Measurements from ENCODE around the gene EEF1AKMT3. TPM values are rescaled to one million over a fixed set of nuclear protein-coding genes. Genes with fewer than 3 reads are reported as not detected.

The EEF1AKMT3 gene
- total and polyA plus RNA-seq, 2 experiments from 2014 or later = 12.4 to 15.7 TPM

GRCh38 chr12:57777911-57778310 is 5.5 kb downstream of the EEF1AKMT3 start:
- no peak for TF ChIP-seq EZH2 (IDR thresholded peaks at IDR 0.05; ENCODE audit: insufficient read depth, poor library complexity, severe bottlenecking)
- no peak for TF ChIP-seq EZH2phosphoT487 (IDR thresholded peaks at IDR 0.05; ENCODE audit: insufficient read depth, low read depth)
- Histone ChIP-seq H3K4me1 (ENCODE audit: insufficient read depth) (peaks cover 3% of the 10 kb centered on the region; the same call in 1 of the 2 replicates), H3K36me3 (ENCODE audit: low read depth) (no peaks in the 10 kb centered on the region), H3K27ac (no peak overlapping the region), H3K4me3 (no peak overlapping the region), H4K20me1 (ENCODE audit: insufficient read depth) (no peaks in the 10 kb centered on the region), H3K4me2 (ENCODE audit: unreplicated experiment) (no peak overlapping the region), H3K79me2 (ENCODE audit: insufficient read depth) (peaks cover 17% of the 10 kb centered on the region), H3F3A (ENCODE audit: insufficient read depth) (peaks cover 17% of the 10 kb centered on the region), H3K27me3 (replicated peaks; ENCODE audit: insufficient read depth) (no peaks in the 10 kb centered on the region), H2AFZ (no peak overlapping the region), H3K9me3 (ENCODE audit: low read depth) (no peaks in the 10 kb centered on the region), H3K9ac (no peak overlapping the region), H3K9me2 (ENCODE audit: insufficient read depth) (no peaks in the 10 kb centered on the region)
- in situ Hi-C loops (cut with MboI) = no loop called here
- no peak for DNase-seq
- 73 to 85% methylated on average over 7 of the region's 7 CpGs for WGBS, 2 experiments (ENCODE audit: low coverage in 1 of 2, low lambda C conversion rate in 2 of 2, missing lambda C conversion rate in 2 of 2)

GRCh38 chr12:57779736-57780135 is 7.3 kb downstream of the EEF1AKMT3 start:
- in situ Hi-C loops (cut with MboI) = no loop called here
- H3K9ac ChIP-seq = no peak overlapping the region
- WGBS, 2 experiments (ENCODE audit: low coverage in 1 of 2, low lambda C conversion rate in 2 of 2, missing lambda C conversion rate in 2 of 2) = 50 to 61% methylated on average over 1 of the region's 1 CpG

GRCh38 chr12:57780284-57780897 is 8.0 kb downstream of the EEF1AKMT3 start:
- H3K4me3 ChIP-seq = no peak overlapping the region
- no peaks in the 10 kb centered on the region for H3K27me3 ChIP-seq (replicated peaks; ENCODE audit: insufficient read depth)
- H3K4me2 ChIP-seq (ENCODE audit: unreplicated experiment) = no peak overlapping the region
- H3K9me3 ChIP-seq (ENCODE audit: low read depth) = no peaks in the 10 kb centered on the region
- in situ Hi-C loops (cut with MboI) = no loop called here
- WGBS, 2 experiments (ENCODE audit: low coverage in 1 of 2, low lambda C conversion rate in 2 of 2, missing lambda C conversion rate in 2 of 2) = 69 to 79% methylated on average over 3 to 4 of the region's 4 CpGs
- H2AFZ ChIP-seq = no peak overlapping the region
- peaks cover 26% of the 10 kb centered on the region for H3K79me2 ChIP-seq (ENCODE audit: insufficient read depth)
- peaks cover 17% of the 10 kb centered on the region for H3F3A ChIP-seq (ENCODE audit: insufficient read depth)
- no peak for TF ChIP-seq EZH2phosphoT487 (IDR thresholded peaks at IDR 0.05; ENCODE audit: insufficient read depth, low read depth)
- no peak for TF ChIP-seq EZH2 (IDR thresholded peaks at IDR 0.05; ENCODE audit: insufficient read depth, poor library complexity, severe bottlenecking)
- no peak for DNase-seq
- H3K36me3 ChIP-seq (ENCODE audit: low read depth) = peaks cover 4% of the 10 kb centered on the region; the same call in 1 of the 2 replicates
- no peaks in the 10 kb centered on the region for H3K9me2 ChIP-seq (ENCODE audit: insufficient read depth)
- peaks cover 3% of the 10 kb centered on the region; the same call in 1 of the 2 replicates for H3K4me1 ChIP-seq (ENCODE audit: insufficient read depth)
- H4K20me1 ChIP-seq (ENCODE audit: insufficient read depth) = no peaks in the 10 kb centered on the region
- H3K27ac ChIP-seq = no peak overlapping the region
- no peak overlapping the region for H3K9ac ChIP-seq

More at GRCh38 chr12:57779736-57780135, 7.3 kb downstream of the EEF1AKMT3 start:
- Histone ChIP-seq H3K79me2 (ENCODE audit: insufficient read depth) (peaks cover 20% of the 10 kb centered on the region), H3K9me3 (ENCODE audit: low read depth) (no peaks in the 10 kb centered on the region), H3K36me3 (ENCODE audit: low read depth) (no peaks in the 10 kb centered on the region), H3F3A (ENCODE audit: insufficient read depth) (peaks cover 17% of the 10 kb centered on the region), H2AFZ (no peak overlapping the region), H3K4me2 (ENCODE audit: unreplicated experiment) (no peak overlapping the region), H3K4me1 (ENCODE audit: insufficient read depth) (peaks cover 3% of the 10 kb centered on the region; the same call in 1 of the 2 replicates), H3K9me2 (ENCODE audit: insufficient read depth) (no peaks in the 10 kb centered on the region), H3K4me3 (no peak overlapping the region), H3K27ac (no peak overlapping the region), H3K27me3 (replicated peaks; ENCODE audit: insufficient read depth) (no peaks in the 10 kb centered on the region), H4K20me1 (ENCODE audit: insufficient read depth) (no peaks in the 10 kb centered on the region)
- TF ChIP-seq EZH2 (IDR thresholded peaks at IDR 0.05; ENCODE audit: insufficient read depth, poor library complexity, severe bottlenecking) (no peak), EZH2phosphoT487 (IDR thresholded peaks at IDR 0.05; ENCODE audit: insufficient read depth, low read depth) (no peak)
- DNase-seq = no peak

- peaks cover 13% of the 10 kb centered on the region for H3K36me3 ChIP-seq (ENCODE audit: low read depth)
- in situ Hi-C loops (cut with MboI) = no loop called here
Observed at GRCh38 chr12:57781244-57781643, 8.8 kb downstream of the EEF1AKMT3 start.

More at GRCh38 chr12:57781244-57781643, 8.8 kb downstream of the EEF1AKMT3 start:
- H3K27me3 ChIP-seq (replicated peaks; ENCODE audit: insufficient read depth) = no peaks in the 10 kb centered on the region
- no peak overlapping the region for H3K9ac ChIP-seq
- WGBS, 2 experiments (ENCODE audit: low coverage in 1 of 2, low lambda C conversion rate in 2 of 2, missing lambda C conversion rate in 2 of 2) = 79 to 83% methylated on average over 3 of the region's 3 CpGs
- no peak overlapping the region for H3K27ac ChIP-seq
- H3K79me2 ChIP-seq (ENCODE audit: insufficient read depth) = peaks cover 35% of the 10 kb centered on the region
- no peak overlapping the region for H2AFZ ChIP-seq
- H4K20me1 ChIP-seq (ENCODE audit: insufficient read depth) = no peaks in the 10 kb centered on the region
- no peak for DNase-seq
- no peak overlapping the region for H3K4me3 ChIP-seq
- H3K4me2 ChIP-seq (ENCODE audit: unreplicated experiment) = no peak overlapping the region
- H3K9me3 ChIP-seq (ENCODE audit: low read depth) = no peaks in the 10 kb centered on the region
- peaks cover 3% of the 10 kb centered on the region; the same call in 1 of the 2 replicates for H3K4me1 ChIP-seq (ENCODE audit: insufficient read depth)
- H3F3A ChIP-seq (ENCODE audit: insufficient read depth) = peaks cover 17% of the 10 kb centered on the region
- TF ChIP-seq EZH2phosphoT487 (IDR thresholded peaks at IDR 0.05; ENCODE audit: insufficient read depth, low read depth) (no peak), EZH2 (IDR thresholded peaks at IDR 0.05; ENCODE audit: insufficient read depth, poor library complexity, severe bottlenecking) (no peak)
- H3K9me2 ChIP-seq (ENCODE audit: insufficient read depth) = no peaks in the 10 kb centered on the region
